DMS114 treated with DMSO at 0.1 percent for 48 hours (cell line): ENCODE data around the gene ATPAF1.
"Not testable (repeated sequence)": the region's sequence is repeated elsewhere in the genome, so short reads cannot be mapped to it uniquely, and the experiment has no call there.

Experiments
- DNase-seq: peaks from one replicate; lab custom pipeline; 2025; ENCODE audit not compliant: unreplicated experiment; lab: John Stamatoyannopoulos, UW

The ATPAF1 gene

GRCh38 chr1:46681333-46682034, 13.3 kb upstream of the ATPAF1 start:
- no peak for DNase-seq

DNA sequence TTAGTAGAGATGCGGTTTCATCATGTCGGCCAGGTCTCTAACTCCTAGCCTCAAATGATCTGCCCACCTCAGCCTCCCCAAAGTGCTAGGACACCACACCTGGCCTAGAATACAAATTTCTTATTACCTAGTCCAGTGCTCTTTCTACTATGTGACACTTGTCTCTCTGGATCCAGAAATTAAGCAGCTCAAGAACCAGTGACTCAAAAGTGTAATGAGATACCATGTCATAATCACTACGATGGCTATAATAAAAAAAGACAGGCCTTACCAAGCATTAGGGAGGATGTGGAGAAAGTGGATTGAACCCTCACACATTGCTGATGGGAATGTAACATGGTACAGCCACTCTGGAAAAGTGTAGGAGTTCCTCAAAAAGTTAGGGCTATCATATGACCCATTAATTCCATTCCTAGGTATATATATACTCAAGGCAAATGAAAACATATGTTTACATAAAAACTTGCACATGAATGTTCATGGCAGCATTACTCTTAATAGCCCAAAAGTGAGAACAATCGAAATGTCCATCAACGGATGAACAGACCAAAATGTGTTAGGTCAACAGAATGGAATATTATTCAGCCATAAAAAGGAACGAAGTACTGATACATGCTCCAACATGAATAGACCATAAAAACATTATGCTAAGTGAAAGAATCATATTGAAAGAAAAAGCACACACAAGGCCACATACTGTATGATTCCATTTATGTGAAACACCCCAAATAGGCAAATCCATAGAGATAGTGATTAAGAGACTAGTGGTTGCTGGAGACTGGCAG, 11.8 kb upstream of the ATPAF1 start:
- DNase-seq: no peak

DNA sequence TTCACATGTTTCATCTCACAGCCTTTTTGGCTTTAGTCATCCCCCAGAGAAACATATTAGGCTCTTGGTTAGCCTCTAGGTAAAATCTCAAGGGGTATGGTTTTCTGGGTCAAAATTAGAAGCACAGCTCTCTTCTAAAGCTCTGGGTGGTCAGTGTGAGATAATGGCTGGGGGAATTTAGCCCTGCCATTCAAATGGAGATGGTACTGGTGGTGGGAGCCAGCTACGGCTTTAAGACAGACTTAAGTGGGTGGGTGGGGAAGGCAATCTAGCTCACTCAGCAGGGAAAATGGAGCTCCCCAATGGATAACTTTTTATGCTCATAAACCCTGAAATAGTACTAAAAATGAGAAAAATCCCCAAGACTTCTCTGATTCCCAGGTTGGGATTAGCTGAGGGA, 9.2 kb upstream of the ATPAF1 start:
- DNase-seq: no peak

DNA sequence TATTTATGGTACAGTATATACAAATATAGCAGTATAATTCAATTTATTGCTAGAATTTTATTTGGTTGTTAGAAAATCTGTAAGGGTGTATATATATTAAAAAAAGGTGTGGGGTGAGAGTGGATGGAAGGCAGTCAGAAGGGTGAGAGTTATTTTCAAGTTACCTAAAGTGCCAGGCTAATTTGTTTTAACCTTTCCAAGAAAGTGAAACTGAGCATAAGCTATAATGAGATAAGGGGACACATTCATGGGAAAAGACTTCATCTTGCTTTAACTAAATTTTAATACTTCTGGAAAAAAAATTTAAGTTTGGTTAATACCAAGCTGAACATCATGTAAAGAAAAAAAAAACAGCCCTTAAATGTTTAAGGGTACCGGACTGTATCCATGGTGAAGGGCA, 8.4 kb upstream of the ATPAF1 start:
- DNase-seq: no peak

DNA sequence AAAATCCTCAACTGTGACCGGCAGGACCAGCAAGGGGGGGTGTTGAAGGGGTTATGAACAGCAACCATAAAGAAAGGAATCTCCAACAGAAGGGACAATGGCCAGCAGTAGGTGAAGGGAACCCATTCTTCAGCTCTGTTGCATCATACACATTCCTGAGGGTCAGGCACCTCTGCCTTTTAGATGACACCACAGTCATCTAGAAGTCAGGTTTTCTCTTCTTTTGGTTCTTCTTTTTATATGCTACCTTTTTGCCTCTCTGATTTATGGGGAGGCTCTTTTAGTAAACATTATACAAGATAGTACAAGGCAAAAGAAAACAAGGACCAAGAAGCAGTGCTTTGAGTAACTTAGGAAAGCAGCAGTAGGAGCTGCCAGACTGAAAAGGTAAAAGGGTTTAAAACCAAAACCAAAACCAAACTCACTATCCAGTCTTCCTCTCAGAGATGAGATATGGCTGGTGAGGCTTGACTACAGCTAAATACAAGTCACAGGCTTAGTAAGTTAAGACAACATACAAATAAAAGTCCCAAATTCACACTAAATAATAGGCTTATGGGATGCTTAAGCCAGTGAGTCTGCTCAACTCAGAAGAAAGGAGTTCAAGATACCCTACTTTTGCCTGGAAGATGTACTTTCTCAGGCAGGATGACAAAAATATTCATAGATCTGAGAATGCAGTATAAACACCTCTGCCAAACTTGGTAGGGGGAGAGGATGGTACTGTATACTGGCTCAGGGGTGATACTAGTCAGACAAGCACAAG, 7.6 kb upstream of the ATPAF1 start:
- no peak for DNase-seq

DNA sequence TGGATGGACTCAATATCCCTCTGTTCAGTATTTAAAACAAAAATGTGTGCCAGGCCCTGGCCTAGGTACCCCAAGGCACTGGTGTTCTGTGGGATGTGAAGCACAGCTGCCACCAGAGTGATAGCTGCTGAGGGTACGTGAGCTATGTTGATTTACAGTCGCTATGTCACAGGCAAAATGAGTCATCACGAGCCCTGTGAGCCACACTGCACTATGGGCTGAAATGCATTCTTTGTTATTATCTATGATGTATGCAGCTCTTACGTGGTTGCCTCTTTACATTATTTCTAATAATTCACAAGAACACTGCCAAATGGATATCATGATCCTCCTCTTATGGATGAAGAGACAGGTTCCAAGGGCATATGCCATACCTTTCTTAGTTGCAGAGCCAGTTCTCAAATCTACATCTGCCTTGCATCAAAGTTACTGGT, 5.6 kb upstream of the ATPAF1 start:
- no peak for DNase-seq

- no peak for DNase-seq
Observed at GRCh38 chr1:46672696-46673095, 4.5 kb upstream of the ATPAF1 start.

DNA sequence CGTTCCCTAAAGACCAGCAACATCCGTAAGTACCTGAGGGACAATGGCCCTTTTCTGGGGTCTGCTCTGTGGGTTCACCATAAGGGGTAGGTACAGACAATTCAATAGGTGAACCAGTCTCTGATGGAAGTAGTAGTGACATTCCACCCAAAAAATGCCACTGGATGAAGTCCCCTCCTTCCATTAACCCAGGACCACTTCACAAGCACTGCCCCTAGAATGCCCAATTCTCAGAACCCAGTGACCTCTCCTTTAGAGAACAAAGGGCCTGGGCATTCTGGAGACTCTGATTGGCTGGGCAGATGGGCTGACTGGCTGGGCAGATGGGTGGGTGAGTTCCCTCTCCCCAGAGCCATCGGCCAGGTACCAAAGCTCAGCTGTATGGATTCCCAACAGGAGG, 3.4 kb upstream of the ATPAF1 start, which contains the start of gene TEX38:
Gene TEX38 (plus strand): TSS at position 301 of the 400 bp plus-strand sequence. CDS start 81 bp downstream, at position 382.
- no peak for DNase-seq

DNA sequence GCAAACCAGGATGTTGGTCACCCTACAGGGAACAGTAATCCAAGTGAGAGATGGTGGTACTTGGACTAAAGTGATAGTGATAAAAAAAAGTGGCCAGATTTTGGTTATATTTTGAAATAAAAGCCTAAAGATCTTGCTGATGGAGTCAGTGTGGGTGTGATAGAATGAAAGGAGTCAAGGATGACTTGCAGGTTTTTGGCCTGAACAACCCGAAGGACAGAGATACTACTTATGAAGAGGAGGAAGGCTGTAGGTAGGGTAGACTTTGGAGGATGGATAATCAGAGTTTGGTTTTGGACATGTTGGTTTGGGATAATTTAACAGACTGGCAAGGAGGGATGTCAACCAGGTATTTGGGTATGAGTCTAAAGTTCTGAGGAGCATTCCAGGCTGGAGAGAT, 2.0 kb upstream of the ATPAF1 start:
- DNase-seq: no peak

GRCh38 chr1:46665983-46666382, 2.2 kb downstream of the ATPAF1 start:
- no peak for DNase-seq

DNA sequence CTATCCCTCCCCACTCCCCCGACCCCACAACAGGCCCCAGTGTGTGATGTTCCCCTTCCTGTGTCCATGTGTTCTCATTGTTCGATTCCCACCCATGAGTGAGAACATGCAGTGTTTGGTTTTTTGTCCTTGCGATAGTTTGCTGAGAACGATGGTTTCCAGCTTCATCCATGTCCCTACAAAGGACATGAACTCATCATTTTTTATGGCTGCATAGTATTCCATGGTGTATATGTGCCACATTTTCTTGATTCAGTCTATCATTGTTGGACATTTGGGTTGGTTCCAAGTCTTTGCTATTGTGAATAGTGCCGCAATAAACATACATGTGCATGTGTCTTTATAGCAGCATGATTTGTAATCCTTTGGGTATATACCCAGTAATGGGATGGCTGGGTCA, 5.2 kb downstream of the ATPAF1 start:
- not testable (repeated sequence) for DNase-seq

DNA sequence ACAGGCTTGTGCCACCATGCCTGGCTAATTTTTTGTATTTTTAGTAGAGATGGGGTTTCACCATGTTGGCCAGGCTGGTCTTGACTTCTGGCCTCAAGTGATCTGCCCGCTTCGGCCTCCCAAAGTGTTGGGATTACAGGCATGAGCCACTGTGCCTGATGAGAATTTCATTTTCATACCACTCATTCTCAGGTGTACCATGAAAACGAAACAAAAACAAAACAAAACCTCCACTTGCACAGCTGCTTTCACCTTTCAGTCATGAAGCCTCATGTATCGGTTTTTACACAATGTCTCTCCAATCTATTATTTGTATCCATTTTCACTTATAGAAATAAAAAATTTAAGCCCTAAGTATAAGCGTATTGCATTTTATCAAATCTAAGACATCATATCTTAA, 8.0 kb downstream of the ATPAF1 start:
- not testable (repeated sequence) for DNase-seq

DNA sequence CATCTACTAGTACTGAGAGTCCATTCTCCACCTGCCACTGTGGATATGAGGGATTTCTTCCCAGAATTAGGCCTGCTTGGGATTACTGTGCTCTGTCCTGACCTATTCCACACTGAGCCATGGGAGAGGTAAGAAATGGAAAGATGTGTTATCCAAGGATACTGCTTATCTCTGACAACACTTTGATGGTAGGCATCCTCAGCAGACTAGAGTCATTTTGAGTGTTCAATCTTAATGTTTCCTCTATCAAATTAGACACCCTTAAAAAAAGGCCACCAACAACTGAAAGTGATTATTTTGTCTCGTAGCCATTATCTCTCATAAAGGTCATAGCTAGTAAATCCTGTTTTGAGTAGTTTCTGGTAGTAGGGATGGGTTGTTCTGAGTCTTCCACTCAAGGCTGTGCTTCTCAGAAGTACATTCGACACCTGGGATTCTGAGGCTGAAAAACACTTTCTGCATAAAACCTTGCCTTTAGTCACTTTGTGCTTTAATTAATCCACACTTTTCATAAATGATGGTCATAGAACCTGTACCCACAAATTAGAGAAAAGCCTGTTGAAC, 8.8 kb downstream of the ATPAF1 start:
- DNase-seq: no peak

- DNase-seq: no peak
Observed at GRCh38 chr1:46657775-46658174, 10.4 kb downstream of the ATPAF1 start.

GRCh38 chr1:46656643-46657042, 11.5 kb downstream of the ATPAF1 start:
- no peak for DNase-seq

DNA sequence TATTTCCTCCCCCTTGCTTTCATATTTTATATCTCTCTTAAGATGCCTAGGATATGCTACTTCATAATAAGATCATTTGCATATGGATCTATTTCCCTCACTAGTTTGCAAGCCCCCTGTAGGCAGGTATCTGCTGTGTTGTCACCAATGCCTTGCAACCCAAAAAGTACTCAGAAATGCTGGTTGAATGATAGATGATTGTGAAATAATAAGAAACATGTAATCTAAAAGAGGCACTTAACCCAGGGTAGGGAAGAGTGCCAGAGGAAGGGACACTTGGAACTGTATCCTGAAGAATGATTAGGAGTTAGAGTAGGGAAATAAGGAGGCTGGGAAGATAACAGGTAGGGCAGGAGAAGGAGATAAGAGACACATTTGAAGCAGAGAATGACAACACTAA, 12.3 kb downstream of the ATPAF1 start:
- no peak for DNase-seq

GRCh38 chr1:46654698-46655097, 13.5 kb downstream of the ATPAF1 start:
- DNase-seq: not testable (repeated sequence)

DNA sequence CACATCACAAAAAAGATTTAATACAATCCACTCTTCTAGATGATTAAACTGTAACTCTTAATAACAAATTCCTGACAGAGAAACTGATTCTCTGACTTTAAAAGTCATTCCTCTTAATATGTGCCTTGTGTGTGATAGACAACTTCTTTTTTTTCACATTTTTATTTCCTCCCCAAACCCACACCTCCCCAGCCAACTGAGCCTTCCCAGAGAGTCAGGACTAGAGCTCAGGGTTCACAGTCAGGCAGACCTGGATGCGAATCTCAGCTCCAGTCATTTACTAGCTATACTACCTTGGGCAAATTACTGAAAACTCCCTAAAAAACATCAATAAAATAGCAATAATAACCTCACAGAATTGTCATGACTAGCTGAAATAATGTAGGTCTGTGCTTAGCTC, 14.2 kb downstream of the ATPAF1 start:
- no peak for DNase-seq

GRCh38 chr1:46653405-46653958, 14.7 kb downstream of the ATPAF1 start:
- DNase-seq: no peak

- DNase-seq: no peak
Observed at GRCh38 chr1:46652321-46653100, 15.7 kb downstream of the ATPAF1 start.
